Measurements from ENCODE around the gene SLC17A9. TPM values are rescaled to one million over a fixed set of nuclear protein-coding genes. Genes with fewer than 3 reads are reported as not detected.

Gene SLC17A9
- total and polyA plus RNA-seq, 2 of the 8 experiments (the other 6 are each of a cell fraction or from before 2014, with no cell fraction given): 23.5 to 35.2 TPM

GRCh38 chr20:62967149-62967501, 14.6 kb downstream of the SLC17A9 start (continued):
- TF ChIP-seq RNF2 (IDR thresholded peaks at IDR 0.05; ENCODE audit: borderline replicate concordance, low read depth, low read length, missing control alignments, poor library complexity, severe bottlenecking): no peak
- no peak for TF ChIP-seq JUN (IDR thresholded peaks at IDR 0.05; ENCODE audit: low read depth, low read length)
- no peak for TF ChIP-seq SP2 (IDR thresholded peaks at IDR 0.05; ENCODE audit: low read length)
- no peak for TF ChIP-seq GTF2F1 (IDR thresholded peaks at IDR 0.05; ENCODE audit: borderline replicate concordance, low read depth, low read length)
- no peak for TF ChIP-seq RAD21 (IDR thresholded peaks at IDR 0.05 in 1 of 2, conservative IDR thresholded peaks at IDR 0.05 in 1 of 2; ENCODE audit: low read depth in 2 of 2, low read length in 2 of 2)
- no peak for TF ChIP-seq SP4 (IDR thresholded peaks at IDR 0.05; ENCODE audit: low read length)

All from H1 (cell line).